Stimulated activated naive B cell treated with anti-CD40 and anti-IgM and Interleukin-4, amounts not matched to agents 10 μg/mL and 1 μg/mL and 100 μg/mL, for 72 hours (primary cell): ENCODE data around the gene SPAG9.
"Not testable (repeated sequence)": the region's sequence is repeated elsewhere in the genome, so short reads cannot be mapped to it uniquely, and the experiment has no call there.

Experiments
- ATAC-seq, 2 donors: fragments of 150-1000 bp; cut with Tn5 transposase; replicated peaks; 2 replicates each; pipeline ENCODE4 v1.10.0; 2021; ENCODE audit warnings: moderate library complexity in 1 of 2
- DNase-seq: peaks from one replicate; pipeline ENCODE4 v3.0.0; 2021
- H3K27ac Mint-ChIP-seq: one replicate; pipeline ENCODE4 v1.8.0; 2022; ENCODE audit warnings: mild to moderate bottlenecking, mixed read lengths
- H3K27me3 Mint-ChIP-seq, 2 donors: one replicate each; pipeline ENCODE4 v1.8.0; 2022; ENCODE audit warnings: mixed read lengths in 2 of 2
- H3K36me3 Mint-ChIP-seq, 2 donors: one replicate each; pipeline ENCODE4 v1.8.0; 2022; ENCODE audit warnings: mixed read lengths in 2 of 2, mild to moderate bottlenecking in 1 of 2
- H3K4me1 Mint-ChIP-seq, 2 donors: one replicate each; pipeline ENCODE4 v1.8.0; 2022; ENCODE audit warnings: mixed read lengths in 2 of 2, mild to moderate bottlenecking in 1 of 2
- H3K4me3 Mint-ChIP-seq, 2 donors: one replicate each; pipeline ENCODE4 v1.8.0; 2022; ENCODE audit warnings: mild to moderate bottlenecking in 2 of 2, mixed read lengths in 2 of 2, moderate library complexity in 1 of 2
- H3K9me3 Mint-ChIP-seq, 2 donors: one replicate each; pipeline ENCODE4 v1.8.0; 2022; ENCODE audit warnings: mixed read lengths in 2 of 2, mild to moderate bottlenecking in 1 of 2

The SPAG9 gene

GRCh38 chr17:50949989-50950877 is 170.4 kb downstream of the SPAG9 start:
- no peaks in the 10 kb centered on the region for H3K36me3 Mint-ChIP-seq
- peaks cover 20 to 27% of the 10 kb centered on the region in 2 donors for H3K27me3 Mint-ChIP-seq
- no peak overlapping the region for H3K27ac Mint-ChIP-seq
- ATAC-seq (peak; percentile 83 to 84), DNase-seq (peak; percentile 31)
- H3K4me1 Mint-ChIP-seq, result peaks cover 12 to 16% of the 10 kb centered on the region in 2 donors
- no peaks in the 10 kb centered on the region for H3K9me3 Mint-ChIP-seq
- H3K4me3 Mint-ChIP-seq, result peak overlapping the region; percentile 22 to 23

GRCh38 chr17:50949128-50949988 is 171.3 kb downstream of the SPAG9 start:
- no peak overlapping the region for H3K4me3 Mint-ChIP-seq
- H3K4me1 Mint-ChIP-seq, result peaks cover 12 to 17% of the 10 kb centered on the region in 2 donors
- ATAC-seq (no peak), DNase-seq (no peak)
- H3K27me3 Mint-ChIP-seq, result peaks cover 18 to 28% of the 10 kb centered on the region in 2 donors
- H3K27ac Mint-ChIP-seq, result no peak overlapping the region
- no peaks in the 10 kb centered on the region for H3K9me3 Mint-ChIP-seq
- no peaks in the 10 kb centered on the region for H3K36me3 Mint-ChIP-seq

DNA sequence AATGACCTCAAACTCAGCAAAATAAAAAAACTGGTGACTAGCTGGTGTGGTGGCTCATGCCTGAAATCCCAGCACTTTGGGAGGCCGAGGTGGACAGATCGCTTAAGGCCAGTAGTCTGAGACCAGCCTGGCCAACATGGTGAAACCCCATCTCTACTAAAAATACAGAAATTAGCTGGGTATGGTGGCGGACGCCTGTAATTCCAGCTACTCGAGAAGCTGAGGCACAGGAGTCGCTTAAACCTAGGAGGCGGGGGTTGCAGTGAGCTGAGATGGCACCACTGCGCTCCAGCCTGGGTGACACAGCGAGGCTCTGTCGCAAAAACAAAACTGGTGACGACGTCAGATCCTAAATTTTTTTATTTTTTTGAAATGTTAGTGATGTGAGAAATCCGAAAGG is 172.0 kb downstream of the SPAG9 start:
- Mint-ChIP-seq H3K36me3 (no peaks in the 10 kb centered on the region), H3K27ac (no peak overlapping the region), H3K4me3 (no peak overlapping the region), H3K27me3 (peaks cover 13 to 32% of the 10 kb centered on the region in 2 donors), H3K9me3 (no peaks in the 10 kb centered on the region), H3K4me1 (peaks cover 14 to 22% of the 10 kb centered on the region in 2 donors)
- ATAC-seq, result no peak
- no peak for DNase-seq

GRCh38 chr17:50947782-50948543 is 172.7 kb downstream of the SPAG9 start:
- peaks cover 16 to 22% of the 10 kb centered on the region in 2 donors for H3K4me1 Mint-ChIP-seq
- H3K27me3 Mint-ChIP-seq, result peaks cover 14 to 34% of the 10 kb centered on the region in 2 donors
- H3K36me3 Mint-ChIP-seq, result no peaks in the 10 kb centered on the region
- no peak overlapping the region for H3K27ac Mint-ChIP-seq
- ATAC-seq, result no peak
- no peak overlapping the region for H3K4me3 Mint-ChIP-seq
- DNase-seq, result no peak
- H3K9me3 Mint-ChIP-seq, result no peaks in the 10 kb centered on the region

DNA sequence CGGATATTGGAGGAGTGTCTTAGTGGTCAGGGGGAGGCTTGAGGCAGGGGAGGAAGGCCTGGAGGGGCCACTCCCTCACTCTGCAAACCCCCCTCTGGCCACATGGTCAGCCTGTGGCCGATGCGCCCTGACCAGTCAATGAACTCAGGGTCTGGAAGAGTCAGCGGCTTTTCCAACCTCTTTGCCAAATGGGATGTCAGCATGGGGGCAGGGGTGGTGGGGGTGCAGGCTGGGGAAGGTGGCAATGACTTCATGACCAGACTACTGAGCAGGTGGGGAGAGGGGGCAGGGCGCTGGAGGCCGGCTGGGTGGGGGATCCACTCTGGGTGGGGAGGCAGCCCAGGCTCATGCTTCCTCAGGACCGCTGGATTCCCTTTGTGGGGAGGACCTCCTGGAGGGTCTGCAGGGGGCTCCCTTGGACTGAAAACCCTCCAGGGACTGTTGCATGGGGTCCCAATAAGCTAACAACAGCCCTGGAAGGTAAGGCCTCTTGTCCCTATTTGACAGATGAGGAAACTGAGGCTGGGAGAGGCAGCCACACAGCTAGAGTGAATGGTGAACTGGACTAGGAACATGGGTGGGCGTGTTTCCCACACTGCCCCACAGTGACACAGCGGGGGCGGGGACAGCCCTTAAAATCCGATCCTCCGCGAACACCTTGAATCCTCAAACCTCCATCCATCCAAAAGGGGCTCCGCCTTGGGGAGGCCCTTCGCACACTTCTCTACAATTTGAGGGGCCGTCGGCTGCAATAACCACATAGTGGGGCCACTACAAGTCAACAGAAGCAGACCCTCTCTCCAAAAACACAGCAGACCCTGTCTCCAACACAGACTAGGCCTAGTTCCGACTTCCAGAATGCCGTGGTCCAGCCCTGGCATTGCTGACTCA is 173.5 kb downstream of the SPAG9 start:
- no peak for DNase-seq
- H3K27me3 Mint-ChIP-seq, result peaks cover 12 to 43% of the 10 kb centered on the region in 2 donors
- no peak for ATAC-seq
- no peaks in the 10 kb centered on the region for H3K9me3 Mint-ChIP-seq
- peaks cover 16 to 22% of the 10 kb centered on the region in 2 donors for H3K4me1 Mint-ChIP-seq
- H3K36me3 Mint-ChIP-seq, result no peaks in the 10 kb centered on the region
- no peak overlapping the region for H3K27ac Mint-ChIP-seq
- no peak overlapping the region for H3K4me3 Mint-ChIP-seq

DNA sequence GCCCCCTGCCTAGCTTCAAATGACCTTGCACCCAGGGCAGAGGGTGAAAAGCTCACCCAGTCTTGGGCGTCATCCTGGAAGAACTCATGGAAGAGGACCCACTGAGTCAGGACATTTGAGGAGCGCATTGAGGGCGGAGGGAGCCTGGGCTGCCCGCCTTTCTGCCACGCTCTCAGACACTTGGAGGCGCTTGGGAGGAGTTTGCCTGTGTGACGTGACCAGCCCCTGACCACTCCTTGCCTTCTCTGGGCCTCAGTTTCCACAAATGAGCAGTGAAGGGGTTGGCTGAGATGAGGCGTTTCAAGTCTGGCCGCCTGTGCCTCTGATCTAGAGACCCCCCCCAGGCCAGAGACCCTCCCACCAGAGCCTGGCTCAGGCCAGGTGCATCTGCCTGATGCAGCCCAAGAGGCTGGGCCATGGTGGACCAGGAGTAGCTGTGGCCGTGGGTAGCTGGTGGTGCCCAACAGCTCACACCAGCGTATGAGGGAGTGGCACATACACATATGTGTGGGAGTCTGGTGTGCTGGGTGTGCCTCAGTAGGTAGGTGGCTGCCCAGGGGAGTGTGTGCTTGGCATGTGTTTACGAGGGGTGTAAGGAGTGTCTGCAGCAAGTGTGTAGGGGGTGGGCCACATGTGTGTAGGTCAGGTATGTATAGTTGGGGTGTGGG is 174.3 kb downstream of the SPAG9 start:
- Mint-ChIP-seq H3K4me3 (no peak overlapping the region), H3K9me3 (no peaks in the 10 kb centered on the region), H3K4me1 (peaks cover 16 to 22% of the 10 kb centered on the region in 2 donors), H3K27me3 (peaks cover 12 to 49% of the 10 kb centered on the region in 2 donors), H3K36me3 (no peaks in the 10 kb centered on the region), H3K27ac (peak overlapping the region; percentile 45)
- DNase-seq, result no peak
- ATAC-seq, result no peak

DNA sequence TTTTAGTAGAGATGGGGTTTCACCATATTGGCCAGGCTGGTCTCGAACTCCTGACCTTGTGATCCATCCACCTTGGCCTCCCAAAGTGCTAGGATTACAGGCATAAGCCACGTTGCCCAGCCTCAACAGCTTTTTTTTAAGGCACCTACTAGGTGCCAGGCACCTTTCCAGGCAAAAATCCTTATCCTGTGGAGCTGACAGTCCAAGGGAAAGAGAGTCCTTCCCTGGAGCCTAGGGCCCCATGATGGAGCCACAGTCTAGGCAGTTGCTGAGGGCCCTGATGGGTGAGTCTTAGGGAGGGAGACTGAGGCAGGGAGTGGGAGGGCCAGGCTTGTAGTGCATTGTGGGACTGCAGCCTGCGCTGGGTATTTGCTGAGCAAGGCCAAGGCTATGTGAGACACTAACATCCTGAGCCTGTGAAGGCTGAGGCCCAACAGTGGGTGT is 174.9 kb downstream of the SPAG9 start:
- Mint-ChIP-seq H3K4me3 (no peak overlapping the region), H3K27me3 (peaks cover 12 to 47% of the 10 kb centered on the region in 2 donors), H3K27ac (no peak overlapping the region), H3K4me1 (peaks cover 14 to 19% of the 10 kb centered on the region in 2 donors), H3K9me3 (no peaks in the 10 kb centered on the region), H3K36me3 (no peaks in the 10 kb centered on the region)
- no peak for ATAC-seq
- no peak for DNase-seq

DNA sequence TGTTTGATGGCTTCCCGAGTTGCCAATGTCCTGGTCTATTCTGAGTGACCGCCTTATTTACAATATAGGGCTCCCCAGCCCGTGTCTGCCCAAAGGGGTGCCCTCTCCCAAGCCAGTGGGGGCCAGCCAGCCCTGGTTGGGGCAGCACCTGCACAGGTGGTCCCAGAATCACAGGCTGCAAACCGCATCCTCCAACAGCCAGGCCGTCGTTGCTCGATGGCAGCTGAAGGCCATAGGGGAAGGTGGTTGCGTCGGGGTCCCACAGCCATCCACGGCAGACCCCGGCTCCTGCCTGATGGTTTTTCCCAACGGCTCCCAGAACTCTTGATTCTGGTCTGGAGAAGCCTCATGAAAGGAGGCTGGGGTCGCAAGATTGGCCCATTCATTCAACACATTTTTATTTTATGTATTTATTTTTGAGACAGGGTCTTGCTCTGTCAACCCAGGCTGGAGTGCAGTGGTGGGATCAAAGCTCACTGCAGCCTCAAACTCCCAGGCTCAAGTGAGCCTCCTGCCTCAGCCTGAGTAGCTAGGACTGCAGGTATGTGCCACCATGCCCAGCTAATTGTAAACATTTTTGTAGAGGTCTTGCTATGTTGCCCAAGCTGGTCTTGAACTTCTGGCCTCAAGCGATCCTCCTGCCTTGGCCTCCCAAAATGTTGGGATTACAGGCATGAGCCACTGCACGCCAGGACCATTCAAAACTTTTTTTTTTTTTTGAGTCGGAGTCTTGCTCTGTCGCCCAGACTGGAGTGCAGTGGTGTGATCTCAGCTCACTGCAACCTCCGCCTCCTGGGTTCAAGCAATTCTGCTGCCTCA is 175.6 kb downstream of the SPAG9 start:
- H3K4me1 Mint-ChIP-seq, result peaks cover 7 to 12% of the 10 kb centered on the region in 2 donors
- no peak overlapping the region for H3K27ac Mint-ChIP-seq
- H3K4me3 Mint-ChIP-seq, result peak overlapping the region; percentile 50 to 87
- H3K36me3 Mint-ChIP-seq, result no peaks in the 10 kb centered on the region
- H3K9me3 Mint-ChIP-seq, result no peaks in the 10 kb centered on the region
- ATAC-seq, result no peak
- peaks cover 12 to 40% of the 10 kb centered on the region in 2 donors for H3K27me3 Mint-ChIP-seq
- no peak for DNase-seq

DNA sequence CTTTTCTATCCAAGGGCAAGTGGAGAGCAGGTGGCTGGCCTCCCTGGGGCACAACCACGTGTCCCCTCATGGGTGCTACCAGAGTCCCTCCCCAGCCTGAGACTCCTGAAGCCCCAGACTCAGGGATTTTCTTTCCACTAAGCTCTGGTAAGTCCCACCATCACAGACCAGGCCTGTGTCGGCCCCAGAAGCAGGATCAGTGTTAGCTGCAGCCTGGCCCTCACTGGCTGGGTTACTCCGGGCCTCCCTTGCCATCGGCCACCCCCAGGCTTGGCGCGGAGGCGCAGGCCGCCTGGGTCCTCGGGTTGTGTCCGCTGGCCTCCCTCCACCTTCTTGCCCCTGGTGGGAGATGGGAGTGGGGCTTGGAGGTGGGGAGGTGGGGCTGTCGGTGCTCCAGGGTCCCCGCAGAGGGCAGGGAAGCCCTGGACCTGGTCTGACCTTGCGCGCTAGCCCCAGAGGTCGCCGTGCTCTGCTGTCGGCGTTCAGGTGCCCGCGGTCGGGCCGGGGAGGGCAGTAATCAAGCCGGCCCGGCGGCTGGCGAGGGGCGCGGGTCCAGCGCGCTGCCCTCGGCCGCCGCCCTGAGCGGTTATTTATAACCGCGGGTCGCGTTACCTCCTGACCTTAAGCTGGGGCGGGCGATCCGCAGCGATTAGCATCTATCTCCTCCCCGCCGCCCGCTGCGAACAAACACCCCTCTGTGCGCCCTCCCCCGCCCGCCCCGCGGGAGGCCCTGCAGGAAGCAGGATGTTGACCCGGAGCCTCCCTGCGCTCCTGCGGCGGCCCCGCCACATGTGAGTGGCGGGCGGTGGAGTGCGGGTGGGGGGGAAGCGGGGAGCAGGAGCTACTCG is 176.4 kb downstream of the SPAG9 start:
- H3K9me3 Mint-ChIP-seq, result no peaks in the 10 kb centered on the region
- H3K27ac Mint-ChIP-seq, result peak overlapping the region; percentile 76
- peak overlapping the region; percentile 85 to 87 for H3K4me3 Mint-ChIP-seq
- DNase-seq (no peak), ATAC-seq (peak; percentile 70 to 72)
- peaks cover 3 to 6% of the 10 kb centered on the region in 2 donors for H3K4me1 Mint-ChIP-seq
- H3K27me3 Mint-ChIP-seq, result peaks cover 12 to 40% of the 10 kb centered on the region in 2 donors
- H3K36me3 Mint-ChIP-seq, result no peaks in the 10 kb centered on the region

DNA sequence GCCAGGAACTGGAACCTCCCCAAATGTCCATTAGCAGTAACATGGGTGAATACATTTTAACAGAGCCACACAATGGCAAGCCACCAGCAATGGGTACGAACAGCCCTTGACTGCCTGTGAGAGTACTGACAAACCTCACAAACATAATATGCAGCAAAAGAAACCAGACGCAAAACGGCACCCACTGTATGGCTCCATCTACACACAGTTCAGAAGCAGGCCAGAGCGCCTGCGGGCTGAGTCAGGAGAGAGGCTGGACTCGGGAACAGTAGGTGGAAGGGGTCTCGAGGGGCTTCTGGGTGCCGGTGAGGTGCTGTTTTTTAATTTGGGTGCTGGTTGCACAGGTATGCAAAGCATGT is 177.1 kb downstream of the SPAG9 start:
- no peak for ATAC-seq
- Mint-ChIP-seq H3K9me3 (no peaks in the 10 kb centered on the region), H3K4me3 (peak overlapping the region; percentile 30 to 39), H3K27ac (no peak overlapping the region), H3K36me3 (no peaks in the 10 kb centered on the region), H3K4me1 (peaks cover 3 to 6% of the 10 kb centered on the region in 2 donors), H3K27me3 (peaks cover 12 to 40% of the 10 kb centered on the region in 2 donors)
- no peak for DNase-seq

DNA sequence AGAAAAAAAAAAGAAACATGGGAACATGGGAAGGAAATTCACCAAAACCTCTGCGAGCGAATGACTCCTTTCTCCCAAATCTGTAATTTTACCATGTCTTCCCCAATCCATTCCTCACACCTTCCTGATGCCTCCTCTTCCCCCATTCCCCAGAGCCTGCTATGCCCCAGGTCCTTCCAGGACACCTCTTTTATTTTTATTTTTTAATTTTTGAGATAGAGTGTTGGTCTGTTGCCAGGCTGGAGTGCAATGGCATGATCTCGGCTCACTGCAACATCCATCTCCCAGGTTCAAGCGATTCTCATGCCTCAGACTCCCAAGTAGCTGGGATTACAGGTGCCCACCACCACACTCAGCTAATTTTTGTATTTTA is 179.0 kb downstream of the SPAG9 start:
- not testable (repeated sequence) for H3K4me1 Mint-ChIP-seq, H3K36me3 Mint-ChIP-seq, H3K4me3 Mint-ChIP-seq, H3K27ac Mint-ChIP-seq, H3K9me3 Mint-ChIP-seq, DNase-seq, ATAC-seq
- peaks cover 12 to 38% of the 10 kb centered on the region in 2 donors for H3K27me3 Mint-ChIP-seq
